HEK293 (cell line): ENCODE results near the gene CDC27.
A peak's percentile ranks its signal among the peaks of the same experiment; 100 is the strongest.

Source experiments
- BCL6B ChIP-seq: fragments of 450-650 bp; formaldehyde crosslinking; IDR thresholded peaks from 2 replicates; pipeline ENCODE4 v1.5.1; 2017; ENCODE audit warnings: missing biosample characterization, missing genetic modification characterization
- GLIS1 ChIP-seq: fragments of 450-650 bp; formaldehyde crosslinking; IDR thresholded peaks from 2 replicates; pipeline ENCODE4 v1.5.1; 2016; ENCODE audit warnings: missing biosample characterization, missing genetic modification characterization
- GLIS2 ChIP-seq: fragments of 450-650 bp; formaldehyde crosslinking; IDR thresholded peaks from 2 replicates; pipeline ENCODE4 v1.5.1; 2016; ENCODE audit warnings: missing biosample characterization, missing genetic modification characterization
- HOXA7 ChIP-seq: sonication (generic); formaldehyde crosslinking; IDR thresholded peaks from 2 replicates; pipeline ENCODE4 v1.8.1; 2022; ENCODE audit warnings: missing genetic modification reagents, borderline replicate concordance
- KLF17 ChIP-seq: fragments of 450-650 bp; formaldehyde crosslinking; IDR thresholded peaks from 2 replicates; pipeline ENCODE4 v1.5.1; 2016; ENCODE audit warnings: missing biosample characterization, missing genetic modification characterization
- PRDM1 ChIP-seq: fragments of 450-650 bp; formaldehyde crosslinking; IDR thresholded peaks from 2 replicates; pipeline ENCODE4; 2016; ENCODE audit warnings: missing biosample characterization, missing genetic modification characterization
- REST ChIP-seq: fragments of 450-650 bp; formaldehyde crosslinking; IDR thresholded peaks from 2 replicates; pipeline ENCODE4 v1.5.1; 2016; ENCODE audit warnings: missing biosample characterization, missing genetic modification characterization
- SP3 ChIP-seq: fragments of 450-650 bp; formaldehyde crosslinking; IDR thresholded peaks from 2 replicates; pipeline ENCODE4 v1.5.1; 2016; ENCODE audit warnings: missing biosample characterization, missing genetic modification characterization
- SP7 ChIP-seq: fragments of 450-650 bp; formaldehyde crosslinking; IDR thresholded peaks from 2 replicates; pipeline ENCODE4 v1.5.1; 2016; ENCODE audit warnings: missing biosample characterization, missing genetic modification characterization
- ZBTB17 ChIP-seq: fragments of 450-650 bp; formaldehyde crosslinking; IDR thresholded peaks from 2 replicates; pipeline ENCODE4 v1.5.1; 2016; ENCODE audit warnings: missing biosample characterization, missing genetic modification characterization
- ZBTB21 ChIP-seq: fragments of 450-650 bp; formaldehyde crosslinking; IDR thresholded peaks from 2 replicates; pipeline ENCODE4 v1.5.1; 2017; ENCODE audit warnings: missing biosample characterization, missing genetic modification characterization
- ZBTB26 ChIP-seq: fragments of 450-650 bp; formaldehyde crosslinking; optimal IDR thresholded peaks from 2 replicates; pipeline ENCODE3; 2016; ENCODE audit warnings: missing biosample characterization, mild to moderate bottlenecking, missing genetic modification characterization
- ZBTB48 ChIP-seq: fragments of 450-650 bp; formaldehyde crosslinking; IDR thresholded peaks from 2 replicates; pipeline ENCODE4 v1.5.1; 2016; ENCODE audit warnings: missing biosample characterization, missing genetic modification characterization
- ZNF211 ChIP-seq: fragments of 450-650 bp; formaldehyde crosslinking; IDR thresholded peaks from 2 replicates; pipeline ENCODE4 v1.5.1; 2016; ENCODE audit warnings: low read depth, missing biosample characterization, missing genetic modification characterization
- ZNF354C ChIP-seq: fragments of 450-650 bp; formaldehyde crosslinking; IDR thresholded peaks from 2 replicates; pipeline ENCODE4 v1.5.1; 2016; ENCODE audit warnings: missing biosample characterization, missing genetic modification characterization, low read depth, borderline replicate concordance
- ZNF416 ChIP-seq: fragments of 450-650 bp; formaldehyde crosslinking; IDR thresholded peaks from 2 replicates; pipeline ENCODE4 v1.5.1; 2016; ENCODE audit warnings: missing biosample characterization, missing genetic modification characterization
- ZNF513 ChIP-seq: fragments of 450-650 bp; IDR thresholded peaks from 2 replicates; pipeline ENCODE4 v1.5.1; 2018; ENCODE audit warnings: missing biosample characterization, missing genetic modification characterization
- ZNF555 ChIP-seq: fragments of 450-650 bp; formaldehyde crosslinking; conservative IDR thresholded peaks from 2 replicates; pipeline ENCODE4 v1.5.1; 2017; ENCODE audit warnings: missing biosample characterization, mild to moderate bottlenecking, missing genetic modification characterization, inconsistent platforms
- ZNF561 ChIP-seq: fragments of 450-650 bp; IDR thresholded peaks from 2 replicates; pipeline ENCODE4 v1.5.1; 2018; ENCODE audit warnings: missing biosample characterization, missing genetic modification characterization, borderline replicate concordance
- ZNF600 ChIP-seq: fragments of 450-650 bp; formaldehyde crosslinking; IDR thresholded peaks from 2 replicates; pipeline ENCODE4 v1.5.1; 2016; ENCODE audit warnings: missing biosample characterization, missing genetic modification characterization
- ZNF664 ChIP-seq: fragments of 450-650 bp; formaldehyde crosslinking; IDR thresholded peaks from 2 replicates; pipeline ENCODE4 v1.5.1; 2016; ENCODE audit warnings: missing biosample characterization, missing genetic modification characterization
- ZNF791 ChIP-seq: fragments of 450-650 bp; formaldehyde crosslinking; IDR thresholded peaks from 2 replicates; pipeline ENCODE4 v1.5.1; 2016; ENCODE audit warnings: missing biosample characterization, missing genetic modification characterization
- ZSCAN30 ChIP-seq: fragments of 450-650 bp; IDR thresholded peaks from 2 replicates; pipeline ENCODE4 v1.5.1; 2018; ENCODE audit warnings: missing biosample characterization, mild to moderate bottlenecking, missing genetic modification characterization, moderate library complexity
- ZXDB ChIP-seq: fragments of 450-650 bp; formaldehyde crosslinking; IDR thresholded peaks from 2 replicates; pipeline ENCODE4 v1.5.1; 2016; ENCODE audit warnings: missing biosample characterization, missing genetic modification characterization
- TF ChIP-seq, protein P1 (sequence below): fragments of 450-650 bp; formaldehyde crosslinking; IDR thresholded peaks from 2 replicates; pipeline ENCODE4 v1.5.1; 2016; ENCODE audit warnings: missing biosample characterization, missing genetic modification characterization
- TF ChIP-seq, protein P2 (sequence below): fragments of 450-650 bp; formaldehyde crosslinking; IDR thresholded peaks from 2 replicates; pipeline ENCODE4 v1.5.1; 2016; ENCODE audit warnings: missing biosample characterization, missing genetic modification characterization
- TF ChIP-seq, protein P3 (sequence below): fragments of 450-650 bp; IDR thresholded peaks from 2 replicates; pipeline ENCODE4 v1.5.1; 2018; ENCODE audit warnings: missing biosample characterization, mild to moderate bottlenecking, missing genetic modification characterization

Gene CDC27

DNA sequence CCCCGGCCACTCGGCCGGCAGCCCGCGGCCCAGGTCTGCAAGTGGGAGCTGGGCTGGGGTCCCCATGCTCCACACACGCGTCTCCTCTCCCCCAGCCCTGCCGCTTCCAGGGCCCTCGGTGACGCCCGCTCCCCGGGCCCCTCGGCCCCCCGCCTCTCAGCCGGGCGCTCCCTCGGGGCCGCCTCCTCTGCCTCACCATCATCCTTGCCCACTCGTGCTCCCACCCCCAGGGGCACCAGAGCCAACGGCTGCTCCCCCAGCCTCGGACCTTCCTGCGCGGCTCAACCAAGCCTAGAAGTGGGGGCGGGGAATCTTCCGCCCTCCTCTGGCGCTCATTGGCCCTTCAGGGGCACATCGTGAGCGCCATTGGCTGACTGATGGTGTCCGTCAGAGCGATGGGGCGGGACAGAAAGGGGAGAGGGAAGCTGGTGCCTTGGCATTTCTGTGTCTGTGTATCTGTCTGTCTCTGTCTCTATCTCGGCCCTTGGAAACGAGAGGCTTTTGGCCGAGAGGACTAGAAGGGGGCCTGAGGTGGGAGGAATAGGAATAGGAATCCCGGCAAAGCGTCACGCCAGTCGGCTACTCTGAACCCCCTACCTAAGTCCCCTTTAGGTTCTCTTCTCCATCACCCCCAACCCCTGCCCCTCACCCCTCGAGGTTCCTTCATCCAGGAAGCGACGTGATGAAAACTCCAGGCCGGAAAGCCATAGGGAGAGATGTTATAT lies 88.9 kb downstream of the CDC27 start (continued):
- TF ChIP-seq ZNF211 (tag by site-specific recombination) (no peak), PRDM1 (tag by site-specific recombination) (no peak), ZNF416 (tag by site-specific recombination) (no peak), REST (tag by site-specific recombination) (no peak), ZNF555 (tag by site-specific recombination) (no peak), ZNF561 (tag by site-specific recombination) (no peak), ZNF354C (tag by site-specific recombination) (no peak), GLIS1 (tag by site-specific recombination) (peak; percentile 65; the same call in 1 of the 2 replicates), ZBTB26 (tag by site-specific recombination) (peak; percentile 42), ZNF664 (tag by site-specific recombination) (no peak), BCL6B (tag by site-specific recombination) (no peak), GLIS2 (tag by site-specific recombination) (peak; percentile 87), ZBTB17 (tag by site-specific recombination) (peak; percentile 41; the same call in 1 of the 2 replicates), ZXDB (tag by site-specific recombination) (0 out of 2 replicates have a peak, but pooled peaks have one; percentile 29), ZNF600 (tag by site-specific recombination) (no peak), ZBTB21 (no peak), ZNF791 (tag by site-specific recombination) (no peak), ZBTB48 (peak; percentile 42; the same call in 1 of the 2 replicates), HOXA7 (CRISPR knock-in tag) (no peak), SP7 (tag by site-specific recombination) (peak; percentile 23; the same call in 1 of the 2 replicates), SP3 (tag by site-specific recombination) (peak; percentile 88), ZSCAN30 (peak; percentile 37; the same call in 1 of the 2 replicates), ZNF513 (tag by site-specific recombination) (peak; percentile 62; the same call in 1 of the 2 replicates), KLF17 (tag by site-specific recombination) (0 out of 2 replicates have a peak, but pooled peaks have one; percentile 30)
- TF ChIP-seq, protein P1, sequence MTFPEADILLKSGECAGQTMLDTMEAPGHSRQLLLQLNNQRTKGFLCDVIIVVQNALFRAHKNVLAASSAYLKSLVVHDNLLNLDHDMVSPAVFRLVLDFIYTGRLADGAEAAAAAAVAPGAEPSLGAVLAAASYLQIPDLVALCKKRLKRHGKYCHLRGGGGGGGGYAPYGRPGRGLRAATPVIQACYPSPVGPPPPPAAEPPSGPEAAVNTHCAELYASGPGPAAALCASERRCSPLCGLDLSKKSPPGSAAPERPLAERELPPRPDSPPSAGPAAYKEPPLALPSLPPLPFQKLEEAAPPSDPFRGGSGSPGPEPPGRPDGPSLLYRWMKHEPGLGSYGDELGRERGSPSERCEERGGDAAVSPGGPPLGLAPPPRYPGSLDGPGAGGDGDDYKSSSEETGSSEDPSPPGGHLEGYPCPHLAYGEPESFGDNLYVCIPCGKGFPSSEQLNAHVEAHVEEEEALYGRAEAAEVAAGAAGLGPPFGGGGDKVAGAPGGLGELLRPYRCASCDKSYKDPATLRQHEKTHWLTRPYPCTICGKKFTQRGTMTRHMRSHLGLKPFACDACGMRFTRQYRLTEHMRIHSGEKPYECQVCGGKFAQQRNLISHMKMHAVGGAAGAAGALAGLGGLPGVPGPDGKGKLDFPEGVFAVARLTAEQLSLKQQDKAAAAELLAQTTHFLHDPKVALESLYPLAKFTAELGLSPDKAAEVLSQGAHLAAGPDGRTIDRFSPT = peak; percentile 91
- TF ChIP-seq, protein P2, sequence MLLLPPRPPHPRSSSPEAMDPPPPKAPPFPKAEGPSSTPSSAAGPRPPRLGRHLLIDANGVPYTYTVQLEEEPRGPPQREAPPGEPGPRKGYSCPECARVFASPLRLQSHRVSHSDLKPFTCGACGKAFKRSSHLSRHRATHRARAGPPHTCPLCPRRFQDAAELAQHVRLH (tag by site-specific recombination) = no peak
- TF ChIP-seq, protein P3, sequence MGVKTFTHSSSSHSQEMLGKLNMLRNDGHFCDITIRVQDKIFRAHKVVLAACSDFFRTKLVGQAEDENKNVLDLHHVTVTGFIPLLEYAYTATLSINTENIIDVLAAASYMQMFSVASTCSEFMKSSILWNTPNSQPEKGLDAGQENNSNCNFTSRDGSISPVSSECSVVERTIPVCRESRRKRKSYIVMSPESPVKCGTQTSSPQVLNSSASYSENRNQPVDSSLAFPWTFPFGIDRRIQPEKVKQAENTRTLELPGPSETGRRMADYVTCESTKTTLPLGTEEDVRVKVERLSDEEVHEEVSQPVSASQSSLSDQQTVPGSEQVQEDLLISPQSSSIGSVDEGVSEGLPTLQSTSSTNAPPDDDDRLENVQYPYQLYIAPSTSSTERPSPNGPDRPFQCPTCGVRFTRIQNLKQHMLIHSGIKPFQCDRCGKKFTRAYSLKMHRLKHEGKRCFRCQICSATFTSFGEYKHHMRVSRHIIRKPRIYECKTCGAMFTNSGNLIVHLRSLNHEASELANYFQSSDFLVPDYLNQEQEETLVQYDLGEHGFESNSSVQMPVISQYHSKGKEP (tag by site-specific recombination) = no peak
